ENCODE results near the gene KHDRBS2.

KHDRBS2 gene

DNA sequence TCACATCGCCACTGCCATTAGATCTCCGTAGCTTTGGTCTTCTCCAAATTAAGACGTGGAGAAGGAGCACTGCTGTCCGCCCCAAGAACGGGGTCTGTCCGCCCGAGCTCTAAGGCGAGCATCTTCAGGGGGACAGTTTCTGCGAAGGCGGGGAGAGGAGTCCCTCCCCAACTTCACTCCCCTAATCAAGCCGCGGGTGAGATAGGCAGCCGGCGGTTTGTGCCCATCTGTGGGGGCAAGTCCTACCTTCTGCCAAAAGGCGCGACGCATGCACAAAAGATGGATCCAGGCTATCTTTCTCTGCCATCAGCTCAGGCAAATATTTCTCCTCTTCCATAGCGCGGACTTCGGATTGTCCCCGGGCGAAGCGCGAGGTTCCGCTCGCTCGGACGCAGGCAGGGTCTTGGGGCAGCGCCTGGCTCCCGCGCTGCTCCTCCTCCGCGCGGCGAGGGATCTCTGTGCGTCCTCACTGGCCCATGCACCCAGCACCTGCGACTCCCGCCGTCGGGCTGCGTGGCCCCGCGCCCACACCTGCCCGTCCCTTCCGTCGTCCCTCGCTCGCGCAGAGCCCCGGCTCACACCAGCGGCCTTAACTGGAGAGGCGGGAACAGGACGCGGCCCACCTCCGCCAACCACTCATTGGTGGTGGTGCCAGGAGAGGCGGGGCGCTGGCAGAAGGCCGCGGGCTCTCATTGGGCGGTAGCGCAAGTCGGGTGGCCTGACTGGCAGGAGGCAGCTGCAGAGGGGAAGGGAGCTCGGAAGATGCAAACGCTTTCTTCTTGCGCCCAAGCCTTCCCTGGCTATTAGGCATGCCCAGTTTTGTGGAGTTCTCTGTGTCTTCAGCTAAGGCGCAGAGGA lies at the start of gene KHDRBS2:
KHDRBS2 (minus strand) TSS at position 614 of the 858 bp plus-strand sequence.
- DNase-seq, result peak; percentile 41 to 78

DNA sequence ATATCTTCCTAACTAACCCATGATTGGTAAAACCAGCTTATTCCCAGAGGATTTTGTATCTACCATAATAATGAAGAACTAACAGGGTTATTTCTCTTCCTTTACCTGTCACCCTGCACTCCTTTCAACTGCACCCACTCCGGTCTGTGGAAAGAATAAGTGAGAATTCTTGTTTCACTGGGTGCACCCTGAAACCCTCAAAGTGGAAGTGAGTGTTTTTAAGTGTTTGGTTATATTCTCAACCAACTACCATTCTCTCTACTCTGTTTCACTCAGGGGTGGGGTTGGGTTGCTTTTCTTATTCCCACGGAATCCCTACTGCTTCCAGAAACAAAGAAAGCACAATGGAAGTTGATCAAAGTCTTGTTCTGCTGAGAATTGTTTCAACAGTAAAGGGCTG lies 42.6 kb upstream of the KHDRBS2 start:
- DNase-seq, result no peak

DNA sequence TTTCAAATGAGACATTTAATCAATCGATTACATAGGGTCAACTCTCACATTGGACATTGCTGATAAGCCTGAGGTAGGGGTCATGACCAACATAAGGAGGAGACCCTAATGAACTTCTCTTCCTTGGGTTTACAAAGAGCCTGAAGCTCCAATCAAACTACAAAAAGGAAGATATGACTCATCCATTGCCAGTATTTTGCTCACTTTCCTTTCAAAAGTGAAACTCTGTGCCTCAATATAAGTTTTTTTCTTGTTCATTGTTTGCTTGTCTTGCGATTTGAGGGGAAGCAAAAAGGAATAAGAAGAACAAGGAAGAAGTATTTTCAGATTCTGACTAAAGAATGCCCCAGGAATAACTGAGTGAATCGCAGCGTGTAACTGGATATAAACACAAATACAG lies 38.8 kb upstream of the KHDRBS2 start:
- DNase-seq, result peak in 1 of 2 donors; percentile 68

DNA sequence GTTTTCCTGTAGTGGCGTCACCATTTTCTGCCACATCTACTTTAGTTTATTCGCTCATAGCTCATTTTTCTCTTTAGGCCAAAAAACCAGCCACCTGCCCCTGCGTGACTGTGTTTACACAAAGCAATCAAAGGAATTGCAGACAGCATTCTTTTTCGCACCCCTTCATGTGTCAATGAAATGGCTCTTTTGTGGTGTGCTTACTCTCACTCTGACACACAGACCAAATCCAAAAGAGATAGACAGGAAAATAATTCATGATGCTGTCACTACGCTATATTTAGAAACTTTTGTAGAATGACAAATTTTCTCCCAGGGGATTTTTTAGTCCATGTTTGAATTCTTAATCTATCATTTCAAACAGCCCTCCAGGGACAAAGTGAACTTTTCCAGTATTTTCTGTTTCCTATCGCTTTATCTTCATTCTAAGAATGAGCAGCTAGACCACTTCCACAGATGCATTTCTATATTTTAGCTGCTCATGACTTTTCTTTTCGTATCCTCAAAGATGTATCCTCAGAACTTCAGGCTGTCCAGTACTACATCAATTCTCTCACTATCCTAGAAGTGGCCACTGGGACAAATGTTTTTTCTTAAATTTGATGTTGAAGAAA lies 37.9 kb upstream of the KHDRBS2 start:
- DNase-seq, result no peak

DNA sequence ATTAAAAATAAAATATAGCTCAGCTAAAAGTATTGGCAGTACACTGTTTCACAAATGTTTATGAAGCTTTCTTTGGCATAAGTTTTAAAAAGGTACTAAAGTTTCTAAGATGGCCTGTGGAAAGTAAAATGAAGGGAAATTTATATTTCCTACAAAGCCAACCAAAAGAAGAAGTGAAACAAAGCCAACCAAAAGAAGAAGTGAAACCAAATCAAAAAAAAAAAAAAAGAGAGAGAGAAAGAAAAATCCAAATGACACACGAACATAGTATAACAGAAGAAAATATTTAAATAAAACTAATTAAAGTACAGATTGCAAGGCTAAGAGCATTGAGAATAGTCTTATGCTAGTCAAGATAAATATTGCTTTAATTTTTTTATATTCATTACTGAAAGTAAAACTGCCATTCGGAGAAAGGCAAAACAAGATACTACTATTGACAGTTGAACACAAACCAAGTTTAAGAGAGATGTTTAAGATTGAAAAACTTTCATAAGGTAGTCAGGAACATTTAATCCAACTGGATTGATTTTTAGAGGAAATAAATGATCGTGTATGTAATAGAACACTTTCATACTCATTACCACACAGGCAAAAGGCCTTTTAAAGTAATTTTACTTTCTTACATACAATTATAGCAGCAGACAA lies 12.8 kb upstream of the KHDRBS2 start:
- peak in 1 of 2 donors; percentile 34 for DNase-seq

DNA sequence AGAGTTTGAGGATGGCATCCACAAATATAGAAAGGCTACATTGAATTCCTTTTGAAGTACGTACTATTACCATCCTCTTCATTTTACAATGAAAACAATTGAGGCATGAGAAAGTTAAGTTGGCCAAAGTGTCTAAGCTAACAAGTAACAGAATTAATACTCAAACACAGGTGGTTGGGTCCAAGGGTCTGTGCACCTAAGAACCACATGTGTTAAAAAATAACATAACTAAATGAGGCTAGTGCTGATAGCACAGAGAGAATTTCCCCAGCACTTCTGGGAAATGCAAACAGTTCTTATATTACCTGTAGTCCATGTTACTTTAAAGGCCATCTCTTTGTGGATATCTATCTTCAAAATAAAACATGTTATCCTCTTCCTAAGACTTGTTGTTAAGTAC lies 10.5 kb upstream of the KHDRBS2 start:
- DNase-seq, result no peak

DNA sequence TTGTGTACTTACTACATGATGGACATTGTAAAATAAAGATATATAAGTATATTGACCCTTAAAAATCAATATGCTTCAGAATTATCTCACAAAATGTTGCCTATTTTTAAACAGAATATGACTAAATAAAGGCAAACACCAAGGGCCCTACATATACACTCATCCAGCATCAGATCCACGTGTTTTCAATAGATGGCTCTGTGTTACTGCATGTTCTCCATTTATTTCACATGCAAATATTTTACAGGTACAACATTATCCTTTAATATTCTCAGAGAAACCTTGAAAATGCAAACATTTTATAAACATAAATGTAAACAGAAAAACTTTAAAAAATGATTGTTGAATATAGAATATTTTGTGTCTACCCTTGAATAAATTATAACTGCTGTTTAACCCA lies 2.9 kb upstream of the KHDRBS2 start:
- no peak for DNase-seq

DNA sequence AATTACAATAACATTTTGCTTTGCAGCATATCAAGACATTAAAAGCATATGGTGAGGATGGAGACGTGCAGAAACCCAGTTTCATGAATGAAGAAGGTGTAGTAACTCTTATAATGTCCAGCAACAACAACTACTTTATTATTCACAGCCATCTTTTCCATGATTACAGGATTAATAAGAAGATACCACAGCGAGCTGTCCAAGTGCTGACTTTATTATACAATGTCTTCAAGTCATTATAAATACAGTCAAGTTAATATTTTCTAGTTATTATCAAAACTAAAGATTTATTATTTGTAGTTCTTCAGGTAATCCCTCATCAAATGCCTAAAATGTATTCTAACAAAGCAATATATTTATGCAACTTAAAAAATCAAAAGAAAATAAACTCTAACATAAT lies 2.5 kb upstream of the KHDRBS2 start:
- no peak for DNase-seq

DNA sequence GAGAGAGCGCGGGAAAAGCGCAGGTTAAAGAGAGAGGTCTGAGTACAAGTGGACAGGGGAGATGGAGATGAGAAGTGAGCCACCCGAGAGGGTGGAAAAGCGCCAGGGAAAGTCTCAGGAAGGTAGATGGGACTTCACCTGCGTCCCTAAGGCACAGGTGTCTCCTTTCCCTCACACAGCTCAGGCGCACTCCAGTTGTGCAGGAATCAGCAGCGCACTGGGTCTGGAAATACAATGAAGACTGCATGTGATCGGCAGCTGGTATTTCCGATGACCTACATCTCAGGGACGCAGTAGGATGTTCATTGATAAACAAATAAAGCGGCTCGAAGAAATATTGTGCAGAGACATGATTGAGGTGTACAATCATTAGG lies 432 bp upstream of the KHDRBS2 start:
- DNase-seq, result no peak

DNA sequence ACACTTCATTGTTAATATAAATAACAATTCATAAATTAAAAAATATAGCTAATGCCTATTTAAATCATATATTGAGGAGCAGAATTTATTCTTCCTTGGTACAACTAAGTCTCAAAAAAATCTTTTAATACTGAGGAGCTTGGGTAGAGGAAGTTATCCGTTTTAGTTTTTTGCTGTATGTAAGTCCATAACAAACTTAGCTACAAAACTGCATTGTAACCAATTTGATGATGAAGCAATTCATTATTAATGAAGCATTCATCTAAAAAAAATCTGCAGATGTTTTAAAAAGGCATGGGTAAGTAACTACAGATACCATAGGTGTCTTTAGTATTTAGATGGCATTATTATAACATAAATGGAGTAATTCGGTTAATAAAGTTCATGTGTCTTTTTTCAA lies 1.3 kb downstream of the KHDRBS2 start:
- DNase-seq, result no peak

DNA sequence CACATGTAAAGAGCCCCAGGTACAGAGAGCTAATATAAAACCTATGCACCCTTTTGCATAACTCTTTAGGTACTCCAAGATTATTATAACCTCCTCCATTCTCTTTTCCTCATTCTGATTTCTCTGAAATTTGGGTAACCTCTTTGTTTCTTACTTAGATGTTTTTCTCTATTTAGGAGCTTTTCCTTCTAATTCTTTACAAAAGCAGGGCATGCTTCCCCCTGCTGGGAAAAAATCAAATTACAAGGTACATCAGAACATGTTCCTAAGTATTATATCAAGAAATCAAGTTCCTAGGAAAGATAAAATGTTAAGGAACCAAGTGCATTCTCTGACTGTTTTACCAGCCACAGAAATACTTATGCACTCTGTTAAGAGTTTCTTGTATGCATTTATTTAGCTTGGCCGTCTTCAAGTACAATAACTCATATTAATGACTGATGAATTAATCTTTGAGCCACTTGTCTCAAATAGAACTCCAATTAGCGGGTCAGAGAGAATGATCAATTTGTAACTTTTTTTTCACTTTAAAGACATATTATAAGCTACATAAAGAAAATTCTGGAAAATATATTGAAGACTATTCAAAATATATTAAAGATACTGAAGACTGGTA lies 2.1 kb downstream of the KHDRBS2 start:
- peak in 1 of 2 donors; percentile 13 for DNase-seq

DNA sequence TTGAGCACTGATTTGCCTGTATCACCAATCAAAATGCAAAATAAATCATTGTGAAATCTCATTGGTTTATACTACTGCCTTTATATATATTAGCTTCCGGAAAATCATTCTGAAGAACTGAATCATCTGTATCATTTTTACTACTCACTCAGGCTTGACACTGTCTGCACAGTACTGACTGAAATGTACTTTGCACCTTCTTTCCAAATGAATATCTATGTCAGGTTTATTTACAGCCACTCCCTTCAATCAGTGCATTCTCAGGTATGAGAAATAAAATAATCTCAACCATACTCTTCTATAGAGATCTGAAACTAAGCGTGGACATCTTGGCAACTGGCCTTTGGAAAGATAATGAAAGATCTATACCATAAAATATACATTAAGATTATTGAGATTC lies 2.7 kb downstream of the KHDRBS2 start:
- no peak for DNase-seq

DNA sequence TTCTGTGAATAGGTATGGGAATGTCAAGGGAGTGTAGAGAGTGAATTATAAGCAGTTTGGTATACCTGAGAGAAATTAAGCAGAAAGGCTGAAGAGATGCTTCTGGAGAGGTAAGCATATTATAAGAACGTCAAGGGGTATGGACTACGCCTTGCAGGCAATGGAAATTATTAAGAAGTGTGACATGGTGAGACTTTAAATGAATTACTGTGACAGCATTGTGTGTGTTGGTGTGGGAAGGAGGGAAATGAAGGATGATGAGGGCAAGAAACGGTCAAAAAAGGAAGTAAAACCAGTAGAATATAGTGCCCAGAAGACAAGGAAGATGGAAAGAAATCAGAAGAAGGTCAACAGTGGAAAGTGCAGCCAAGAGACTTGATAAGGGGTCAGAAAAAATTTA lies 5.9 kb downstream of the KHDRBS2 start:
- no peak for DNase-seq

DNA sequence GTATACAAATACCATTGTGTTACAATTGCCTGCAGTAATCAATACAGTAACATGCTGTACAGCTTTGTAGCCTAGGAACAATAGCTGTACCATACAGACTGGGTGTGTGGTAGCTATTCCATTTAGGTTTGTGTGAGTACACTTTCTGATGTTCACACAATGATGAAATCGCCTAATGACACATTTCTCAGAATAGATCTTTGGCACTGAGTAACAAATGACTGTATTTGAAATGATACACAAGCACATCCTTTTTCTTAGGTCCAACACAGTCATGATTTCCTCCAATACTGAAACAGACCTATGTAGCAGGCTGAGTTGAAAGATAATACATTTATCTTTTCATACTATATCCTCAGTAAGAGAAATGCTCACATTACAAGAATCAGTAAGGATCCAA lies 13.9 kb downstream of the KHDRBS2 start:
- DNase-seq, result no peak

DNA sequence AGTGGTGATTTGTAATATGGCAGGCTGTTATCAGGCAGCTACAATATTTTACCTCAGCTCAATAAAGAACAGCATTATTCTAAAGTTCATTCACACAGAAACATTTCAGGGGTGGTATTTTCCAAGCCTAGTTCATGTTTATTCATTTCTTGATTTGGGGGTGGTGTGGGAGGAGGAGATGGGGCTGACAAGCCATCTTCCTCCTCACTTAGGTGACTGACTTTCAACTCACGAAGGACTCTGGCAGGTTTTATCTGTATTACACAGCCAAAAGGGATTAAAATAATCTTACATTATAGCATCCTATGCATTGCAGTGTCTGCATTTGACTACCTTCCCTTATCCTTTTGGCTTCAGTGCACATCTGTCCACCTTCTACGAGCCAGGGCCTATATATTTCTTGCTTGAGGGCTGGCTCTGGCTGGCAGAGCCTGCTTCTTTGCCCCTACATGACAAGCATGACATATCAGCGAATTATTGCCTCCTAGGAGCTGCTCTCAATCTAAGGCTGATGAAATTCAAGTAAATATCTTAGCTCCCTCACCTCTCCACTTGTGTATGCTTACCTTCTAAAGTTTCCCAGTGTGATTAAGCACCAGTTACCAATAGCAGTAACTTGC lies 20.0 kb downstream of the KHDRBS2 start:
- no peak for DNase-seq

DNA sequence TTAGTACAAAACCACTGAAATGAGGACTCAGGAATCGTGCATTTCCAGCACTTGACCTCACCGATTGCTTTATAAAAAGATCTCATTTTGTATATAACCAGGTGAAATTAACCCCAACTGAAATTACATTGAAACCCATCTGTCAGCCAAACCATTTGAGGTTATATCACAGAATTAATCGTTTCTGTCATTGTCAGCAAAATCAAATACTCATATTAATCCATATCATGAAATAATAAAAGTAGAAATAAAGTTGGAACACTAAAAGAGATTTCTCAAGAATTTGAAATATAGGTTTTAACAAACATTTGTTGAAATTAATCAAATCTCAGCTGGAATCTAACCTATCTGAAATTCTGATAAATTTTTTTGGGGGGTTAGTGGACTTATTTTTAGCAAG lies 23.7 kb downstream of the KHDRBS2 start:
- no peak for DNase-seq

DNA sequence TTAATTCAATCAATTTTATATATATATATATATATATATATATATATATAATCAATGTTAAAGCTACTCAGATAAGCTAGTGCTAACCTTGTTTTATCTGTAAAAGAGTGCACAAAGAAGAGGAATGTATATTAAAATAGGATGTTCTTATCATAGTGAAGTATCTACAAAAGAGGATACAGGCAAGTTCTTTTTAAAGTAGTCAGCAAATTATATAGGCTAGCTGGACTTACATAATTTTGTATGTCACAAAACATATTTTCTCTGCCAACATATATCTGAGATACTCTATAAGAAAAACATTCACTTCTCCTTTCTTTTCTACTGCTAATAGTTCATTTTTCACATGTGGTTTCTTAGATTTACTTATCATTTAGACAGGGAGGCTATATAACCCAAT lies 39.9 kb downstream of the KHDRBS2 start:
- no peak for DNase-seq

DNA sequence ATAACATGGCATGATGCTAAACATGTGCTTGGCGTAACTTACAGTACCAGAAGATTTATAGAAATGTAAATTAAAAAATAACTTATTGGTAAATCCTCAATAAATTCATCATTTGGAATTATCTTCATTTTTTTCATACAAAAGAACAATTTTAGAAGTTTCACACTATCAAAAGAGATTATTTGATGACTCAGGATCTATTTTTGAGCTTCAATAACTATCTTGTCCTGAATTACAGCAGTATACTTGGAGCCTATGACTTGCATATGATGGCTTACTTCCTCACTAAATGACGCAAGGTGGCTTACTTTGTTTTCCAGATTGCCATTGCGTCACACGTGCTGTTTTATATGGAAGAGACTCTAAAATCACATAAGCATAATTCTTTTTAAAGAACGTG lies 49.2 kb downstream of the KHDRBS2 start:
- no peak for DNase-seq

DNA sequence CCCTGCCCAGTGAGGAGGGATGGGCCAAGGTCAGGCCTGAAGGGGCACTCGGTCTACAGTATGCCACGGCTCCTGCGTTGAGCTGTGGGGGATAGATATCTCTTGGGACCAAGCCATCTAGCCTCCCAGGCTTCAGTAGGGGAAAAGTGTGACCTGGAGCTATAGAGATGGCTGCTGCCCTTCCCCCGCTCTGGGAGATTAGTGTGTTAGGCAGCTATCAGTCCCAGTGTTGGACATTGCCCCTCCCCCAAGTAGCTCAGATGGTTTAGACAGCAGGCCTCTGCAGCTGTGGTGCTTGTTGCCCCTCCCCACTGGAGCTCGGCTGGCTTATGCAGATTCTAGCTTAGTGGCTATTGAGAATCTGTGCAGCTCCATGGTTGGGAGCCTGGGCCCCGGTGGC lies 56.8 kb downstream of the KHDRBS2 start:
- no peak for DNase-seq

DNA sequence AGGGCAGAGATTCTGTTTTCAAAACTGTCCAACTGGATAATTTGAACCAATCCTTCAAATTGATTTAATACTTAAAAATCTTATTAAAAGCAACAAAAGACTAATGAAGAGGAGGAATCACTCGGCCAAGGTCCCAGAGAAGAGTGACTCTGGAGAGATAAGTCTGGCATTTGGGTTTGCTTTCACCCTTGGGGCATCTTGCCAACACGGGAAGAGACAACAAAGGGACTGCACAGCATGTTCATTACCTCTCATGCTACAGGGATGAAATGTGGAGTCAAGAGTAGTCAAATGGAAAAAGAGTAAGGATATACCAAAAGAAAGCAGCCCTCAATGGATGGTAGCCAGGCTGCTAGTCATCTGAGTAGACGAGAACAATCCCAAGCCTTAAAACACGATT lies 68.2 kb downstream of the KHDRBS2 start:
- DNase-seq, result no peak

DNA sequence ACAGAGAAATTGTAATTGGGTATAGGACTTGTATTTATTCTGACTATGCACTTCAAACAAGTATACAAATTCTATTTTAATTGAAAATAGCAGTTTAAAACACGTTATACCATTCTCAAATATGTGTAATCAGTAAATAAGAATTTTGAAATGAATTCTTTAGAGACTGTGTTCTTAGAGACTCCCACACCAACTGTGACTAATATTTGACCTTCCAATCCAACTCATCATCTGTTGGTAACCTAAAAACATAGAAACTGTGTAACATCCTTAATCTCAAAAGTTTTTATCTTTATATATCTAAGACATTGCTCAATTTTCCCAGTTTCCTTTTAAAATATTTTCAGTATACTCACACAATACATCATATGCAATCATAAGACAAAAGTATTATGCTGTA lies 83.9 kb downstream of the KHDRBS2 start:
- no peak for DNase-seq

DNA sequence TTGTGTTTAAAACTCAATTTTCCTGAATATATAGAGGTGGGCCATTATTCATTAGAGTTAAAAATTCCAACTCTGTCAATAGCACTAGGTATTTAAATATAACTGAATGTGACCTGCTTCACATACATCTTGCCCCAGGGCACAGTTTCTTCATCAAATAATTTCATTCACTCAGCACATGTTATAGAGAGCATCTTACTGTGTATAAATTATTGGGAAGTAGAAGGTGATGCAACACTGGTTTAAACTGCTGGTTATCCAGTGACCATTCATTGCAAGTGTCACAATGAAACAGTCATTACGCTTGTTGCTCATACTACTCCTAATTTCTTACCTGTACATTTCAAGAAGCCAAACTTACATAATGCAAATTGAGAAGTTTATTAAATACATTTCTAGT lies 93.4 kb downstream of the KHDRBS2 start:
- no peak for DNase-seq

DNA sequence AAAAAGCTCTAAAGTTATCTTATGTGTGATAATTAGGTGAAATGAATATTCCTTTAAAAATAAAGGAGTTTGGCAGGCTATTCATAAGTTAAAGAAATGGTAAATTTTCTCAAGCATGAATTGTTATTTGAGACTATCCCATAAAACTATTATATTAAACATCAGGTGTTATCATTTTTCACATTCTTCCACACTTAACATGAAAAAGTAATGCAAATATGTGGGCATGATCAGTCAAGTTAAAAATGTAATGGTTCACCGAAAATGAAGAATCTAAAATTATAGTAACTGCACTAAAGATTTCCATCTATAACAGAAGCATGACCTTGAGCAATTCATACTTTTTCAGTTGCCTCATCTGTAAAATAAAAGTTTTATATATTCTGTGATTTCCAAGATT lies 110.8 kb downstream of the KHDRBS2 start:
- DNase-seq, result no peak

All from bone marrow (tissue), 2 donors.